NT2/D1 (cell line): ENCODE measurements around the gene SMIM13.

Experiments used
- SUZ12 ChIP-seq: IDR thresholded peaks from 2 replicates; pipeline ENCODE4 v1.6.1; 2011; ENCODE audit not compliant: insufficient read length, insufficient read depth; ENCODE audit errors: extremely low read depth
- YY1 ChIP-seq: IDR thresholded peaks from 2 replicates; pipeline ENCODE4 v1.6.1; 2011; ENCODE audit not compliant: insufficient read length, insufficient read depth

- TF ChIP-seq SUZ12 (no peak), YY1 (no peak)
These were observed 46.4 kb downstream of the SMIM13 start for GRCh38 chr6:11140056-11140455.
